Measurements from ENCODE around the gene GJB5. TPM values are rescaled to one million over a fixed set of nuclear protein-coding genes. Genes with fewer than 3 reads are reported as not detected.

GJB5 gene
- total RNA-seq, 1 experiment from 2014 or later, result not detected

DNA sequence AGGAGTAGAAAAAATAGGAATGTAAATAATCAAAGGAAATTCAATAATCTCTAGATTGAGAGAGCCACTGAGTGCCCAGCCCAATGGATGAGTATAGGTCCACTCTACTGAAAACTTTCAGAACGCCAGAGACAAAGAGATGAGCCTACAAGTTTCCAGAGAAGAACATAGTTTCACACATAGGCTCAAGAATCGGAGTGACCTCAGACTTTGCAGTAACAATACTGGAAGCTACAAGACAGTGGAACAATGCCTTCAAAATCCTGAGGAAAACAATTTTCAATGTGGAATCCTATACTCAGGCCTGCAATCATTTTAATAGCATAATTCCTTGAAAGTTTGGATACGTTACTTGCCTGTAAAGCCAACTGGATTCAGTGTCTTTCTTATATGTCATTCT lies 48.9 kb downstream of the GJB5 start:
- no peak for ATAC-seq
- TF ChIP-seq POLR2AphosphoS5 (IDR thresholded peaks at IDR 0.05; ENCODE audit: low read depth, low read length) (no peak), SIN3A (IDR thresholded peaks at IDR 0.05; ENCODE audit: borderline replicate concordance, insufficient read depth, low read depth, low read length) (no peak), TCF7L2 (IDR thresholded peaks at IDR 0.05; ENCODE audit: low read depth, low read length) (no peak)
- TF ChIP-seq, protein P1, sequence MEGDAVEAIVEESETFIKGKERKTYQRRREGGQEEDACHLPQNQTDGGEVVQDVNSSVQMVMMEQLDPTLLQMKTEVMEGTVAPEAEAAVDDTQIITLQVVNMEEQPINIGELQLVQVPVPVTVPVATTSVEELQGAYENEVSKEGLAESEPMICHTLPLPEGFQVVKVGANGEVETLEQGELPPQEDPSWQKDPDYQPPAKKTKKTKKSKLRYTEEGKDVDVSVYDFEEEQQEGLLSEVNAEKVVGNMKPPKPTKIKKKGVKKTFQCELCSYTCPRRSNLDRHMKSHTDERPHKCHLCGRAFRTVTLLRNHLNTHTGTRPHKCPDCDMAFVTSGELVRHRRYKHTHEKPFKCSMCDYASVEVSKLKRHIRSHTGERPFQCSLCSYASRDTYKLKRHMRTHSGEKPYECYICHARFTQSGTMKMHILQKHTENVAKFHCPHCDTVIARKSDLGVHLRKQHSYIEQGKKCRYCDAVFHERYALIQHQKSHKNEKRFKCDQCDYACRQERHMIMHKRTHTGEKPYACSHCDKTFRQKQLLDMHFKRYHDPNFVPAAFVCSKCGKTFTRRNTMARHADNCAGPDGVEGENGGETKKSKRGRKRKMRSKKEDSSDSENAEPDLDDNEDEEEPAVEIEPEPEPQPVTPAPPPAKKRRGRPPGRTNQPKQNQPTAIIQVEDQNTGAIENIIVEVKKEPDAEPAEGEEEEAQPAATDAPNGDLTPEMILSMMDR (IDR thresholded peaks at IDR 0.05), result no peak
- TF ChIP-seq, protein P2, sequence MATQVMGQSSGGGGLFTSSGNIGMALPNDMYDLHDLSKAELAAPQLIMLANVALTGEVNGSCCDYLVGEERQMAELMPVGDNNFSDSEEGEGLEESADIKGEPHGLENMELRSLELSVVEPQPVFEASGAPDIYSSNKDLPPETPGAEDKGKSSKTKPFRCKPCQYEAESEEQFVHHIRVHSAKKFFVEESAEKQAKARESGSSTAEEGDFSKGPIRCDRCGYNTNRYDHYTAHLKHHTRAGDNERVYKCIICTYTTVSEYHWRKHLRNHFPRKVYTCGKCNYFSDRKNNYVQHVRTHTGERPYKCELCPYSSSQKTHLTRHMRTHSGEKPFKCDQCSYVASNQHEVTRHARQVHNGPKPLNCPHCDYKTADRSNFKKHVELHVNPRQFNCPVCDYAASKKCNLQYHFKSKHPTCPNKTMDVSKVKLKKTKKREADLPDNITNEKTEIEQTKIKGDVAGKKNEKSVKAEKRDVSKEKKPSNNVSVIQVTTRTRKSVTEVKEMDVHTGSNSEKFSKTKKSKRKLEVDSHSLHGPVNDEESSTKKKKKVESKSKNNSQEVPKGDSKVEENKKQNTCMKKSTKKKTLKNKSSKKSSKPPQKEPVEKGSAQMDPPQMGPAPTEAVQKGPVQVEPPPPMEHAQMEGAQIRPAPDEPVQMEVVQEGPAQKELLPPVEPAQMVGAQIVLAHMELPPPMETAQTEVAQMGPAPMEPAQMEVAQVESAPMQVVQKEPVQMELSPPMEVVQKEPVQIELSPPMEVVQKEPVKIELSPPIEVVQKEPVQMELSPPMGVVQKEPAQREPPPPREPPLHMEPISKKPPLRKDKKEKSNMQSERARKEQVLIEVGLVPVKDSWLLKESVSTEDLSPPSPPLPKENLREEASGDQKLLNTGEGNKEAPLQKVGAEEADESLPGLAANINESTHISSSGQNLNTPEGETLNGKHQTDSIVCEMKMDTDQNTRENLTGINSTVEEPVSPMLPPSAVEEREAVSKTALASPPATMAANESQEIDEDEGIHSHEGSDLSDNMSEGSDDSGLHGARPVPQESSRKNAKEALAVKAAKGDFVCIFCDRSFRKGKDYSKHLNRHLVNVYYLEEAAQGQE (IDR thresholded peaks at IDR 0.05; ENCODE audit: insufficient read depth in 1 of 2, low read depth in 2 of 2, low read length in 1 of 2), result no peak

DNA sequence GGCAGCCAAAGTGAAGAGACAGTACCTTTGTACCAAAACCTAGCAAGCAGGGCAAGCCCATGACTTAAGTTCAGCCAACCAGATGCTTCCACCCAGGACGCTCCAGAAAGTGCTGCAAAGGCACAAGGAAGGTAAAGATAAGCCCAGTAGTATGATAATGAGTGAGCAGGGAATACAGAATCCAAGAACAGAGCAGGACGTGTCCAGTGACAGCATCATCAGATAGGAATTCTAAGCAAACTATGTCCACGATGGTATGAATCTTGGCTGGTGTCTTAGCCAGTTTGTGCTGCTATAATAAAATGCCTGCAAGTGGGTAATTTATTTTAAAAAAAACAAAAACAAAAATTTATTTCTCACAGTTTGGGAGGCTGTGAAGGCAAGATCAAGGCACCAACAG lies 51.5 kb downstream of the GJB5 start:
- Histone ChIP-seq H3K9me3 (ENCODE audit: control insufficient read depth, insufficient read depth, low read depth, low read length) (no peaks in the 10 kb centered on the region), H3K27ac (ENCODE audit: low read length) (no peak overlapping the region), H3K4me1 (ENCODE audit: control insufficient read depth, insufficient read depth, low read length) (no peaks in the 10 kb centered on the region), H3K27me3 (ENCODE audit: control insufficient read depth, insufficient read depth, low read length) (no peaks in the 10 kb centered on the region), H3K36me3 (ENCODE audit: control insufficient read depth, insufficient read depth, low read length) (no peaks in the 10 kb centered on the region), H3K4me3 (ENCODE audit: low read depth in 2 of 2, low read length in 2 of 2) (no peak overlapping the region)
- TF ChIP-seq, protein P2 (IDR thresholded peaks at IDR 0.05; ENCODE audit: insufficient read depth in 1 of 2, low read depth in 2 of 2, low read length in 1 of 2), result no peak
- no peak for DNase-seq (ENCODE audit: low read depth, low spot score)
- intact Hi-C loops (cut with micrococcal nuclease; ENCODE audit: unreplicated experiment), result loop anchor here (10.0 kb wide), 1 partner anchor 1968 kb away; no protein-coding TSS in a partner anchor
- POLR2A ChIA-PET, result no interaction called here
- ATAC-seq, result no peak
- in situ Hi-C loops (cut with HindIII; ENCODE audit: low pct_unique_long_range_greater_than_20kb, low sequenced_read_pairs), result no loop called here
- no TSS peak for BruUV-seq (replicated peaks)
- CTCF ChIA-PET, result no interaction called here

More for the DNA sequence above, 48.9 kb downstream of the GJB5 start:
- no peak overlapping the region for H3K27ac ChIP-seq (ENCODE audit: low read length)
- in situ Hi-C loops (cut with HindIII; ENCODE audit: low pct_unique_long_range_greater_than_20kb, low sequenced_read_pairs) (no loop called here), intact Hi-C loops (cut with micrococcal nuclease; ENCODE audit: unreplicated experiment) (loop anchor here (10.0 kb wide), 1 partner anchor 1971 kb away; no protein-coding TSS in a partner anchor)
- H3K4me1 ChIP-seq (ENCODE audit: control insufficient read depth, insufficient read depth, low read length), result no peaks in the 10 kb centered on the region
- H3K9me3 ChIP-seq (ENCODE audit: control insufficient read depth, insufficient read depth, low read depth, low read length), result no peaks in the 10 kb centered on the region
- ChIA-PET POLR2A (no interaction called here), CTCF (no interaction called here)
- H3K27me3 ChIP-seq (ENCODE audit: control insufficient read depth, insufficient read depth, low read length), result no peaks in the 10 kb centered on the region
- DNase-seq (ENCODE audit: low read depth, low spot score), result no peak
- H3K4me3 ChIP-seq (ENCODE audit: low read depth in 2 of 2, low read length in 2 of 2), result no peak overlapping the region
- no peaks in the 10 kb centered on the region for H3K36me3 ChIP-seq (ENCODE audit: control insufficient read depth, insufficient read depth, low read length)
- BruUV-seq (replicated peaks), result no TSS peak

Other genes with a start within 250 kb of the GJB5 start
- gene GJB4, start 4.7 kb downstream of the GJB5 start, total RNA-seq (2021; ENCODE audit: unreplicated experiment), result not detected
- gene GJB3, start 26.2 kb downstream of the GJB5 start, total RNA-seq (2021; ENCODE audit: unreplicated experiment), result 0.15 TPM
- gene GJA4, start 38.0 kb downstream of the GJB5 start, total RNA-seq (2021; ENCODE audit: unreplicated experiment), result not detected
- gene SMIM12, start 104.7 kb downstream of the GJB5 start, total RNA-seq (2021; ENCODE audit: unreplicated experiment), result 47.5 TPM
- 0.87 TPM for gene DLGAP3, start 174.6 kb downstream of the GJB5 start, total RNA-seq (2021; ENCODE audit: unreplicated experiment)
- gene TMEM35B, start 230.3 kb downstream of the GJB5 start, total RNA-seq (2021; ENCODE audit: unreplicated experiment), result 18.7 TPM